CD4-positive, CD25-positive, alpha-beta regulatory T cell (primary cell): Measurements from ENCODE around the gene GIT1. TPM values are rescaled to one million over a fixed set of nuclear protein-coding genes. Genes with fewer than 3 reads are reported as not detected.

Source experiments
- ATAC-seq, 2 donors: fragments of 150-1000 bp; cut with Tn5 transposase; one replicate each; pipeline ENCODE4 v1.10.0; 2021; ENCODE audit warnings: low read depth in 2 of 2, moderate number of reproducible peaks in 2 of 2, moderate library complexity in 1 of 2
- DNase-seq, 3 donors: peaks; one replicate each; pipeline versions ENCODE4 v3.0.0 to v3.0.0-alpha.2; 2012 to 2022; ENCODE audit warnings: mixed read lengths in 1 of 3
- H3K27ac ChIP-seq: one replicate; pipeline ENCODE4 v1.7.0; 2013; ENCODE audit warnings: mild to moderate bottlenecking, low read length; ENCODE audit not compliant: insufficient read depth, poor library complexity, severe bottlenecking
- H3K27me3 ChIP-seq: one replicate; pipeline ENCODE4 v1.7.0; 2013; ENCODE audit warnings: low read length; ENCODE audit not compliant: control insufficient read depth, insufficient read depth
- H3K36me3 ChIP-seq: one replicate; pipeline ENCODE4 v1.7.0; 2013; ENCODE audit warnings: mild to moderate bottlenecking, low read length, moderate library complexity; ENCODE audit not compliant: control insufficient read depth, insufficient read depth
- H3K4me1 ChIP-seq: 2 replicates; pipeline ENCODE4 v1.7.0; 2013; ENCODE audit warnings: mild to moderate bottlenecking, low read length; ENCODE audit not compliant: insufficient read depth, control insufficient read depth, poor library complexity, severe bottlenecking
- H3K4me3 ChIP-seq: one replicate; pipeline ENCODE4 v1.7.0; 2013; ENCODE audit warnings: low read depth, mild to moderate bottlenecking, low read length, moderate library complexity
- H3K9me3 ChIP-seq, 2 experiments: 1 replicate in 1 of 2; 2 replicates in 1 of 2; pipeline ENCODE4 v1.7.0; 2013; ENCODE audit warnings: low read length in 2 of 2, mild to moderate bottlenecking in 1 of 2, moderate library complexity in 1 of 2; ENCODE audit not compliant: control insufficient read depth in 2 of 2
- H3K27ac Mint-ChIP-seq, 3 donors: one replicate each; pipeline ENCODE4 v1.8.0; 2020 to 2022; ENCODE audit warnings: mild to moderate bottlenecking in 3 of 3, mixed read lengths in 3 of 3, moderate library complexity in 2 of 3
- H3K27me3 Mint-ChIP-seq: one replicate; pipeline ENCODE4 v1.8.0; 2022; ENCODE audit warnings: mild to moderate bottlenecking, mixed read lengths
- H3K36me3 Mint-ChIP-seq: one replicate; pipeline ENCODE4 v1.8.0; 2020; ENCODE audit warnings: mixed read lengths
- H3K4me1 Mint-ChIP-seq, 4 donors: one replicate each; pipeline ENCODE4 v1.8.0; 2020 to 2022; ENCODE audit warnings: mixed read lengths in 4 of 4, mild to moderate bottlenecking in 1 of 4
- H3K4me3 Mint-ChIP-seq, 4 donors: one replicate each; pipeline ENCODE4 v1.8.0; 2020 to 2022; ENCODE audit warnings: mild to moderate bottlenecking in 4 of 4, mixed read lengths in 4 of 4, moderate library complexity in 3 of 4
- H3K9me3 Mint-ChIP-seq, 7 donors: one replicate each; pipeline ENCODE4 v1.8.0; 2020 to 2022; ENCODE audit warnings: mixed read lengths in 7 of 7, mild to moderate bottlenecking in 3 of 7, moderate library complexity in 2 of 7
- polyA plus RNA-seq, 4 donors: library from polyadenylated mRNA; unstranded; fragments of 300-500 nt; fragmentation: Illumina TruSeq; gene quantifications; one replicate each; pipeline ENCODE4 v1.2.3, GENCODE V29; 2021
- total RNA-seq: library from RNA; stranded (reverse); gene quantifications from one replicate; pipeline ENCODE4 v1.2.3, GENCODE V29; 2022

The GIT1 gene
- total RNA-seq (41.5 TPM), polyA plus RNA-seq (1 to 10 TPM; 5.5 to 9.2 (median 6.4) TPM)

GRCh38 chr17:29589524-29590410 lies at the start of gene GIT1:
TSS of gene GIT1 (minus strand) at chr17:29589648. CDS start at chr17:29589378, 270 bp downstream.
- peaks cover 82% of the 10 kb centered on the region for H3K4me1 ChIP-seq
- ATAC-seq: peak; percentile 84 to 86
- H3K27me3 ChIP-seq: no peaks in the 10 kb centered on the region
- Mint-ChIP-seq H3K27ac (peak within 1 kb of the TSS; percentile 94 to 98 (median 94)), H3K27me3 (no peaks in the 10 kb centered on the region), H3K4me1 (peaks cover 6 to 74% (median 42%) of the 10 kb centered on the region in 4 donors), H3K9me3 (no peaks in the 10 kb centered on the region), H3K36me3 (no peaks in the 10 kb centered on the region), H3K4me3 (peak within 1 kb of the TSS; percentile 94 to 98 (median 96))
- H3K9me3 ChIP-seq: no peaks in the 10 kb centered on the region
- H3K27ac ChIP-seq: peak within 1 kb of the TSS; percentile 68
- H3K4me3 ChIP-seq: peak within 1 kb of the TSS; percentile 77
- no peaks in the 10 kb centered on the region for H3K36me3 ChIP-seq
- DNase-seq: peak; percentile 82 to 89 (median 85)

GRCh38 chr17:29633886-29634285 lies 44.4 kb upstream of the GIT1 start:
- peaks cover 9 to 22% (median 17%) of the 10 kb centered on the region in 4 donors for H3K4me1 Mint-ChIP-seq
- no peak for ATAC-seq

GRCh38 chr17:29630630-29631193 lies 41.3 kb upstream of the GIT1 start:
- no peaks in the 10 kb centered on the region for H3K27me3 Mint-ChIP-seq
- no peak overlapping the region for H3K4me3 ChIP-seq
- peaks cover 31% of the 10 kb centered on the region for H3K36me3 Mint-ChIP-seq
- no peaks in the 10 kb centered on the region for H3K9me3 Mint-ChIP-seq
- DNase-seq (no peak), ATAC-seq (peak in 1 of 2 donors; percentile 15)
- no peaks in the 10 kb centered on the region for H3K27me3 ChIP-seq
- no peak overlapping the region for H3K4me3 Mint-ChIP-seq
- peaks cover 17 to 39% (median 29%) of the 10 kb centered on the region in 4 donors for H3K4me1 Mint-ChIP-seq
- no peaks in the 10 kb centered on the region for H3K4me1 ChIP-seq
- peak overlapping the region; percentile 56 to 90 (median 67) for H3K27ac Mint-ChIP-seq
- no peak overlapping the region for H3K27ac ChIP-seq
- H3K9me3 ChIP-seq: no peaks in the 10 kb centered on the region
- H3K36me3 ChIP-seq: peaks cover 52% of the 10 kb centered on the region

More at GRCh38 chr17:29633886-29634285, 44.4 kb upstream of the GIT1 start:
- H3K9me3 ChIP-seq: no peaks in the 10 kb centered on the region
- no peaks in the 10 kb centered on the region for H3K9me3 Mint-ChIP-seq
- no peak overlapping the region for H3K27ac ChIP-seq
- peaks cover 66% of the 10 kb centered on the region for H3K36me3 ChIP-seq
- no peak overlapping the region for H3K4me3 Mint-ChIP-seq
- DNase-seq: peak in 1 of 3 donors; percentile 53
- H3K27ac Mint-ChIP-seq: peak overlapping the region in 2 of 3 donors; percentile 13 to 88
- no peaks in the 10 kb centered on the region for H3K27me3 Mint-ChIP-seq
- H3K4me3 ChIP-seq: no peak overlapping the region
- no peaks in the 10 kb centered on the region for H3K27me3 ChIP-seq
- no peaks in the 10 kb centered on the region for H3K4me1 ChIP-seq
- peaks cover 36% of the 10 kb centered on the region for H3K36me3 Mint-ChIP-seq

GRCh38 chr17:29629839-29630238 lies 40.4 kb upstream of the GIT1 start:
- Histone ChIP-seq H3K9me3 (no peaks in the 10 kb centered on the region), H3K36me3 (peaks cover 50% of the 10 kb centered on the region), H3K27me3 (no peaks in the 10 kb centered on the region), H3K4me3 (no peak overlapping the region), H3K4me1 (no peaks in the 10 kb centered on the region), H3K27ac (no peak overlapping the region)
- DNase-seq (no peak), ATAC-seq (no peak)
- Mint-ChIP-seq H3K36me3 (peaks cover 28% of the 10 kb centered on the region), H3K4me1 (peaks cover 20 to 48% (median 31%) of the 10 kb centered on the region in 4 donors), H3K27me3 (no peaks in the 10 kb centered on the region), H3K4me3 (no peak overlapping the region), H3K27ac (peak overlapping the region in 1 of 3 donors; percentile 56), H3K9me3 (no peaks in the 10 kb centered on the region)

GRCh38 chr17:29628644-29629043 lies 39.2 kb upstream of the GIT1 start:
- DNase-seq (no peak), ATAC-seq (no peak)
- peaks cover 43% of the 10 kb centered on the region for H3K36me3 ChIP-seq
- H3K4me1 ChIP-seq: no peaks in the 10 kb centered on the region
- Mint-ChIP-seq H3K27ac (peak overlapping the region; percentile 15 to 71 (median 69)), H3K36me3 (peaks cover 23% of the 10 kb centered on the region), H3K4me1 (peaks cover 20 to 54% (median 32%) of the 10 kb centered on the region in 4 donors), H3K9me3 (no peaks in the 10 kb centered on the region), H3K4me3 (no peak overlapping the region), H3K27me3 (no peaks in the 10 kb centered on the region)
- no peak overlapping the region for H3K4me3 ChIP-seq
- no peaks in the 10 kb centered on the region for H3K9me3 ChIP-seq
- H3K27ac ChIP-seq: no peak overlapping the region
- H3K27me3 ChIP-seq: no peaks in the 10 kb centered on the region

GRCh38 chr17:29627951-29628350 lies 38.5 kb upstream of the GIT1 start:
- H3K4me1 ChIP-seq: peaks cover 2% of the 10 kb centered on the region
- H3K9me3 Mint-ChIP-seq: no peaks in the 10 kb centered on the region
- peak overlapping the region; percentile 31 to 76 (median 43) for H3K27ac Mint-ChIP-seq
- H3K27me3 ChIP-seq: no peaks in the 10 kb centered on the region
- H3K27ac ChIP-seq: no peak overlapping the region
- no peak overlapping the region for H3K4me3 ChIP-seq
- H3K4me1 Mint-ChIP-seq: peaks cover 23 to 61% (median 37%) of the 10 kb centered on the region in 4 donors
- DNase-seq (no peak), ATAC-seq (no peak)
- H3K36me3 ChIP-seq: peaks cover 36% of the 10 kb centered on the region
- H3K27me3 Mint-ChIP-seq: no peaks in the 10 kb centered on the region
- H3K36me3 Mint-ChIP-seq: peaks cover 23% of the 10 kb centered on the region
- no peak overlapping the region for H3K4me3 Mint-ChIP-seq
- H3K9me3 ChIP-seq: no peaks in the 10 kb centered on the region

- H3K4me1 ChIP-seq: peaks cover 17% of the 10 kb centered on the region
- H3K36me3 ChIP-seq: peaks cover 9% of the 10 kb centered on the region
- no peak overlapping the region for H3K4me3 ChIP-seq
- ATAC-seq: no peak
- no peaks in the 10 kb centered on the region for H3K9me3 ChIP-seq
- peak overlapping the region in 2 of 3 donors; percentile 37 to 89 for H3K27ac Mint-ChIP-seq
- no peaks in the 10 kb centered on the region for H3K9me3 Mint-ChIP-seq
- H3K27me3 ChIP-seq: no peaks in the 10 kb centered on the region
- H3K4me3 Mint-ChIP-seq: peak overlapping the region in 2 of 4 donors; percentile 18 to 55
- H3K27ac ChIP-seq: no peak overlapping the region
- peaks cover 7% of the 10 kb centered on the region for H3K36me3 Mint-ChIP-seq
- no peak for DNase-seq
- H3K4me1 Mint-ChIP-seq: peaks cover 25 to 65% (median 43%) of the 10 kb centered on the region in 4 donors
- H3K27me3 Mint-ChIP-seq: no peaks in the 10 kb centered on the region
These were observed 35.7 kb upstream of the GIT1 start for GRCh38 chr17:29625037-29625750.
